ENCODE results near the gene FADS2. TPM values are rescaled to one million over a fixed set of nuclear protein-coding genes. Genes with fewer than 3 reads are reported as not detected.
A peak's percentile ranks its signal among the peaks of the same experiment; 100 is the strongest.

The FADS2 gene
- polyA plus RNA-seq, 12 donors, result 64.3 to 172 (median 87.3) TPM; not detected in 1

- no peak for DNase-seq
Observed at GRCh38 chr11:61793829-61794204, 34.3 kb upstream of the FADS2 start.

GRCh38 chr11:61794579-61794978 lies 33.5 kb upstream of the FADS2 start:
- no peak for DNase-seq

GRCh38 chr11:61795459-61795858 lies 32.6 kb upstream of the FADS2 start:
- no peak for DNase-seq

GRCh38 chr11:61795876-61796526 lies 32.1 kb upstream of the FADS2 start:
- DNase-seq, result no peak

- DNase-seq, result peak; percentile 83
Observed at GRCh38 chr11:61797263-61797944, 30.7 kb upstream of the FADS2 start.

GRCh38 chr11:61799665-61800284 lies 28.3 kb upstream of the FADS2 start:
- DNase-seq, result no peak

GRCh38 chr11:61800331-61801281 lies 27.5 kb upstream of the FADS2 start:
- no peak for DNase-seq

GRCh38 chr11:61802605-61803004 lies 25.5 kb upstream of the FADS2 start:
- no peak for DNase-seq

- DNase-seq, result no peak
Observed at GRCh38 chr11:61803889-61804647, 24.0 kb upstream of the FADS2 start.

GRCh38 chr11:61805146-61805545 lies 23.0 kb upstream of the FADS2 start:
- no peak for DNase-seq

- DNase-seq, result no peak
Observed at GRCh38 chr11:61806785-61807184, 21.3 kb upstream of the FADS2 start.

GRCh38 chr11:61810671-61811175 lies 17.4 kb upstream of the FADS2 start:
- DNase-seq, result no peak

- DNase-seq, result no peak
Observed at GRCh38 chr11:61811831-61812230, 16.3 kb upstream of the FADS2 start.

GRCh38 chr11:61812736-61813411 lies 15.2 kb upstream of the FADS2 start:
- no peak for DNase-seq

GRCh38 chr11:61814247-61814957 lies 13.7 kb upstream of the FADS2 start:
- no peak for DNase-seq

- peak; percentile 95 for DNase-seq
Observed at GRCh38 chr11:61814958-61815789, 12.9 kb upstream of the FADS2 start.

GRCh38 chr11:61815790-61816735 lies 12.0 kb upstream of the FADS2 start:
- DNase-seq, result peak; percentile 54
